Measurements from ENCODE around the gene ZNF577. TPM values are rescaled to one million over a fixed set of nuclear protein-coding genes. Genes with fewer than 3 reads are reported as not detected.
A peak's percentile ranks its signal among the peaks of the same experiment; 100 is the strongest.

Gene ZNF577
- total and polyA plus RNA-seq, 12 donors, result 4.6 to 22.8 (median 8.6) TPM

DNA sequence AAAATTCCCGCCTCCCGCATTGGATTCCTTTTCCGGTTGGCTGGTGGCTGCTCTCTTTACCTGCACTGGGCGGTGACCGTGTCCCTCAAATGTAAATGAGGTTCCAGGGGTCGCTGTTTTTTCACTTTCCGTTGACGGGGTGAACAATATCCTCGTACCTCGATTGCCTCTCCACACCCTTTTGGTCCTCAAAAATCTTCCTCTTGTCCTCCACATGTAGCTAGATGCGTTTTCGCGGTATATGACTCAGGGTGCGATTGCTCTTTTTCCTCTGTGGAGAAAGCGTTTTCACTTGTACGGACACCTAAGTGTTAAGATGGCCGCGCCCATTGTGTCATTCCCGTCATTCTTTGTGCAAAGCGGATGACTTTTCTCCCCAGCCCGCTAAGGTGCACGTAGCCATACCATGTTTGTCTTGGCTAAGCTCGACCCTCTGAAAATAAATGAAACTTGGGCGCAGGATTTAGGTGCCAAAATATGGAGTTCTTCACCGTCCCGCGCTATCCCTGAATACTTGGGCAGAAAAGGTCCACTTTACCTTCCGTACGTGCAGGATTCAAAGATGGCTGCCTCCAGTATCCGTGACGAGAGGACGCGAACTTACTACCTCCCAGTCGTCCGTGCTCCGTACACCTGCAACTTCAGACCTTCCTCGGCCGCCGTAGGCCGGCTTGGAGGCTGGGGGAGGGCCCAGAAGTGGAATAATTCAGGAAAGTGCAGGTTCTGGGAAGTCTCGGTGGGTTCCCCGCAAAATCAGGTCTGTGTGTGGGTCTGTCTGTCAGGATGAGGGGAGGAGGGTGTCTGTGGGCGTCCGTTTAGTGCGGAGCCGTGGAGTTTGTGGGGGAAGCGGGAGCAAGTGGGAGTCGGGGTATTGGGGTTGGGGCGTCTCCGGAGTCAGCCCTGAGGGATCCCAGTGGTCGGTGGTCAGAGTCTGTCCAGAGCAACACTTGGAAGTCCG is 39.3 kb upstream of the ZNF577 start, which contains the start of gene ZNF613:
ZNF613 (plus strand) TSS at position 689 of the 958 bp plus-strand sequence. CDS start 8,749 bp downstream, outside the sequence.
- intact Hi-C loops (cut with DNase I), result loop anchor here in 4 of 10 donors (1.0 to 5.0 kb wide), 7 partner anchors 22 to 122 kb away; partner anchors contain the start of genes ZNF350 (in 2 of the 4), ZNF615 (in 2 of the 4), ZNF432 (in 1 of the 4) and ZNF614 (in 1 of the 4)
- ATAC-seq (peak; percentile 96 to 99 (median 98)), DNase-seq (peak; percentile 86 to 92)
- H3K27ac ChIP-seq, result peak within 1 kb of the TSS; percentile 81 to 96 (median 89)
- peaks cover 0 to 27% (median 14%) of the 10 kb centered on the region in 9 donors for H3K36me3 ChIP-seq
- peak within 1 kb of the TSS; percentile 69 to 91 (median 80) for H3K4me3 ChIP-seq
- peaks cover 0 to 70% (median 13%) of the 10 kb centered on the region in 11 donors for H3K9me3 ChIP-seq
- H3K4me1 ChIP-seq, result peaks cover 0 to 13% (median 10%) of the 10 kb centered on the region in 9 donors
- H3K27me3 ChIP-seq, result no peaks in the 10 kb centered on the region
- 0% methylated on average over 52 of the region's 52 CpGs for WGBS, 2 donors
- TF ChIP-seq CTCF (IDR thresholded peaks at IDR 0.05), result peak in 6 of 9 donors; percentile 21 to 57 (median 36)

DNA sequence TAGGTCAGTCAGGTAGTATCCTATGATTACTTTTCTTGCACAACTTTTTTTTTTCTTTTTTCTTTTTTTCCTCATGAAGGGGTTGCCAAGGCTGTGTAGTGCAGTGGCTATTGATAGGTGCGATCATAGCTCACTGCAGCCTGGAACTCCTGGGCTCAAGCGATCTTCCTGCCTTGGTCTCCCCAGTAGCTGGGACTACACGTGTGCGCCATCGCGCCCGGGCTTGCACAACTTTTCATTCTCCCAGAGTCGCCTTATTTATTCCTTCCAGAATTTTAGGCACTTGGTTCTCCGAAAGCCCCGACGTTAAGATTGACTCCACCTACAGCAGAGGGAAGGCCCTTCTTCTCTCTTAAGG is 38.7 kb upstream of the ZNF577 start:
- peak in 3 of 8 donors; percentile 5 to 49 (median 5) for ATAC-seq
- intact Hi-C loops (cut with DNase I), result loop anchor here in 4 of 10 donors (2.0 to 5.0 kb wide), 6 partner anchors 22 to 122 kb away; partner anchors contain the start of genes ZNF350 (in 2 of the 4), ZNF615 (in 2 of the 4), ZNF432 (in 1 of the 4) and ZNF649 (in 1 of the 4)
- Histone ChIP-seq H3K4me3 (peak overlapping the region; percentile 69 to 91 (median 80)), H3K36me3 (peaks cover 0 to 21% (median 11%) of the 10 kb centered on the region in 9 donors), H3K27ac (peak overlapping the region; percentile 81 to 96 (median 89)), H3K4me1 (peaks cover 0 to 13% (median 10%) of the 10 kb centered on the region in 9 donors), H3K9me3 (peaks cover 0 to 70% (median 20%) of the 10 kb centered on the region in 11 donors), H3K27me3 (no peaks in the 10 kb centered on the region)
- no peak for DNase-seq
- 9 to 17% methylated on average over 11 of the region's 11 CpGs for WGBS, 2 donors
- no peak for TF ChIP-seq CTCF (IDR thresholded peaks at IDR 0.05)

GRCh38 chr19:51921949-51922348 is 34.2 kb upstream of the ZNF577 start:
- H3K36me3 ChIP-seq, result no peaks in the 10 kb centered on the region
- peaks cover 0 to 94% (median 49%) of the 10 kb centered on the region in 11 donors for H3K9me3 ChIP-seq
- intact Hi-C loops (cut with DNase I), result no loop called here
- no peak overlapping the region for H3K4me3 ChIP-seq
- WGBS, 2 donors, result 91 to 93% methylated on average over 8 of the region's 8 CpGs
- H3K27ac ChIP-seq, result no peak overlapping the region
- ATAC-seq (no peak), DNase-seq (no peak)
- no peaks in the 10 kb centered on the region for H3K27me3 ChIP-seq
- H3K4me1 ChIP-seq, result peaks cover 0 to 5% (median 0%) of the 10 kb centered on the region in 9 donors
- TF ChIP-seq CTCF (IDR thresholded peaks at IDR 0.05), result no peak

DNA sequence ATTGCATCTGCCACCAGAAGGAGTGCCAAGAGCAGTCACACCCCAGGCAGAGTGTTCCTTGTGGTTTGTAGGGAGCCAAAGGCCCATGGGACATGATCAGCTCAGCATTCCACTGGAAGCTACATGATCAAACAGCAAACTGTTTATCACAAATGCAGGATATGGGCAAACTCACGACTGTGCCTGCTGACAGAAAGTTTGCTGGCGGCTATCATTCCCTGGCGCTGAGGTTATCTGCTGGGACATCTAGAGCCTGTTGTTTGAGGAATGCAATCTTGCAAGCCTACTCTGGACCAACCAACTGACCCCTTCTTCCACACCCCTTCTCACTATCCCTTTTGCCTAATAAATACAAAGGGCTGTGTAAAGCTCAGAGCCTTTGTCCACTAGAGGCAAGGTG is 31.9 kb upstream of the ZNF577 start:
- peaks cover 0 to 100% (median 72%) of the 10 kb centered on the region in 11 donors for H3K9me3 ChIP-seq
- H3K4me3 ChIP-seq, result no peak overlapping the region
- DNase-seq (no peak), ATAC-seq (no peak)
- intact Hi-C loops (cut with DNase I), result no loop called here
- TF ChIP-seq CTCF (IDR thresholded peaks at IDR 0.05), result no peak
- H3K36me3 ChIP-seq, result no peaks in the 10 kb centered on the region
- H3K27ac ChIP-seq, result no peak overlapping the region
- no peaks in the 10 kb centered on the region for H3K27me3 ChIP-seq
- 82 to 91% methylated on average over 3 of the region's 3 CpGs for WGBS, 2 donors
- H3K4me1 ChIP-seq, result no peaks in the 10 kb centered on the region

Data from heart right ventricle (tissue), 16 donors.